Thoracic aorta (tissue), 2 donors: ENCODE results near the gene C1QL2. TPM values are rescaled to one million over a fixed set of nuclear protein-coding genes. Genes with fewer than 3 reads are reported as not detected.

Experiments
- ATAC-seq: fragments of 150-250 bp; one replicate; pipeline ENCODE4 v1.8.0; 2017; ENCODE audit warnings: low read depth; ENCODE audit not compliant: insufficient number of reproducible peaks, low FRiP score
- DNase-seq: peaks from one replicate; pipeline ENCODE4 v3.0.0-alpha.2; 2020; ENCODE audit warnings: low spot score
- H3K27ac ChIP-seq, 2 donors: fragments of 200-600 bp; sonication (generic); 1 replicate in 1 of 2; 2 replicates in 1 of 2; pipeline ENCODE4 v1.5.1; 2016; ENCODE audit warnings: mild to moderate bottlenecking in 2 of 2, moderate library complexity in 2 of 2
- H3K27me3 ChIP-seq: fragments of 200-600 bp; sonication (generic); replicated peaks from 2 replicates; pipeline ENCODE4 v1.6.0; 2016; ENCODE audit warnings: mild to moderate bottlenecking; ENCODE audit not compliant: insufficient read depth
- H3K36me3 ChIP-seq: fragments of 200-600 bp; sonication (generic); one replicate; pipeline ENCODE4 v1.5.1; 2016
- H3K4me1 ChIP-seq, 2 donors: fragments of 200-600 bp; sonication (generic); 1 replicate in 1 of 2; 2 replicates in 1 of 2; pipeline versions ENCODE4 v1.5.1 to v1.6.0; 2016; ENCODE audit warnings: low read depth in 2 of 2, mild to moderate bottlenecking in 1 of 2; ENCODE audit not compliant: control insufficient read depth in 1 of 2
- H3K4me3 ChIP-seq: fragments of 200-600 bp; sonication (generic); 2 replicates; pipeline ENCODE4 v1.5.1; 2016; ENCODE audit warnings: mild to moderate bottlenecking
- H3K9me3 ChIP-seq: fragments of 200-600 bp; sonication (generic); 2 replicates; pipeline ENCODE4 v1.5.1; 2016
- total RNA-seq, 2 donors: library from RNA; depleted of rRNA; stranded (reverse); fragments of >200 nt; gene quantifications; one replicate each; pipeline versions ENCODE4 v1.1.0 to v1.2.3, GENCODE V29; 2016
- TF ChIP-seq, protein P1 (sequence below): fragments of 200-600 bp; sonication (generic); IDR thresholded peaks from one replicate; pipeline ENCODE4 v1.5.1; 2019; ENCODE audit warnings: antibody characterized with exemption

C1QL2 gene
- total RNA-seq, 2 donors from 2014 or later, result not detected

DNA sequence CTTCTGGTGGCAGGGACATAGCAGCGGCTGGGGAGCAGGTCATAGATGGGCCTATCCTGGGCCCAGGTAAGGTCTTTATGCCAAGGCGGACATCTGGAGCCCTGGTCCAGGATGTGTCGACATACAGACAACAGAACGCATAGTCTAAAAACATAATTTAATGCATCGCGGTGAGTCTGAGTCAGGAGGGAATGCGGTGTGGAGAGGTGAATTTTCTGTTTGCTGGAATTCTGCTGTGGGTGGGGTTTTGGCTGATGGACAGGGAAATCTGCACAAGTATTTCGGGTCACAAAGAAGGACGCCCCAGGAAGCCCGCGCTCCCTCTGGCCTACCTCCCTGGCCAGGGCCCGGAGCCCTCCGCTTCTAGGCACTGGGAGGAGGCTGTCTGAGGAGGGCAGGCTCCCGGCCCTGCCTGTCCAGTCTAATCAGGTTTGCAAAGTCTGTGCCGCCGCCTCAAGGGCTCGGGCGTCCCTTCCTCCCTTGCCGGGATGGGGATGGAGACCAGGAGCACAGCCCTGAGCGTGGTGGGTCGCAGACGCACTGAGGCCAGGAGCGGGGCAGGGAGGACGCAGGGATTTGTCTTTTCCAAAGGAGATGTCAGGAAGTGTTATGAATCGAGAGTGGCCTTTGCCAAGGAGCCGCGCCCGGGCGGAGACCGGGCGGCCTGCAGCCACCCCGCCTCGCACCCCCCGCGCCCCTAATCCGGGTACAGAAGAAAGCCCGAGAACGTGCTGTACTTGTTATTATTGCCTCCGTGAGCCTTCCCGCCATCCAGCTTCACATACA lies 2.3 kb downstream of the C1QL2 start:
- DNase-seq, result no peak
- Histone ChIP-seq H3K36me3 (no peaks in the 10 kb centered on the region), H3K9me3 (no peaks in the 10 kb centered on the region), H3K4me3 (peak overlapping the region; percentile 7), H3K4me1 (peaks cover 0 to 10% of the 10 kb centered on the region in 2 donors), H3K27me3 (peaks cover 3% of the 10 kb centered on the region), H3K27ac (no peak overlapping the region)
- no peak for ATAC-seq
- TF ChIP-seq, protein P1, sequence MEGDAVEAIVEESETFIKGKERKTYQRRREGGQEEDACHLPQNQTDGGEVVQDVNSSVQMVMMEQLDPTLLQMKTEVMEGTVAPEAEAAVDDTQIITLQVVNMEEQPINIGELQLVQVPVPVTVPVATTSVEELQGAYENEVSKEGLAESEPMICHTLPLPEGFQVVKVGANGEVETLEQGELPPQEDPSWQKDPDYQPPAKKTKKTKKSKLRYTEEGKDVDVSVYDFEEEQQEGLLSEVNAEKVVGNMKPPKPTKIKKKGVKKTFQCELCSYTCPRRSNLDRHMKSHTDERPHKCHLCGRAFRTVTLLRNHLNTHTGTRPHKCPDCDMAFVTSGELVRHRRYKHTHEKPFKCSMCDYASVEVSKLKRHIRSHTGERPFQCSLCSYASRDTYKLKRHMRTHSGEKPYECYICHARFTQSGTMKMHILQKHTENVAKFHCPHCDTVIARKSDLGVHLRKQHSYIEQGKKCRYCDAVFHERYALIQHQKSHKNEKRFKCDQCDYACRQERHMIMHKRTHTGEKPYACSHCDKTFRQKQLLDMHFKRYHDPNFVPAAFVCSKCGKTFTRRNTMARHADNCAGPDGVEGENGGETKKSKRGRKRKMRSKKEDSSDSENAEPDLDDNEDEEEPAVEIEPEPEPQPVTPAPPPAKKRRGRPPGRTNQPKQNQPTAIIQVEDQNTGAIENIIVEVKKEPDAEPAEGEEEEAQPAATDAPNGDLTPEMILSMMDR, result no peak

DNA sequence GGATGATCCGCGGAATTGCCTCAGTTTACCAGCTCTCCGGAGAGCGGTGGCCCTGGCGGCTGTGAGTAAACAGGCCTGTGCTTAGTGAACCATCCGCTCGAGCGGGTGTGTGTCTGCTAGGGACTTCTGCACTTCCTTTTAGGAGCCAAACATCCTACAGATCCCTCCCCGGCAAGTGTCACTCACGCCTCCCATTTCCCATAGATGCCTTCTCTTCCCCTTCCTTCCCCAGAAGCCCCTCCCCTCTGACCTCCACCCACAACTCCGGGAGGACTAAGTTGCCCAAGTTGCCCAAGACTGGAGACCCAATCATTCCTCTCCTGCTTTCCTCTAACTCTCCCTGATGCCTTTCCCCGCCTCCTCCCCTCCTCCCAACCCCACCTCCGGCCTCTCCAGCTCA lies 2.9 kb downstream of the C1QL2 start:
- Histone ChIP-seq H3K27me3 (peaks cover 3% of the 10 kb centered on the region), H3K27ac (no peak overlapping the region), H3K36me3 (no peaks in the 10 kb centered on the region), H3K4me1 (peaks cover 0 to 10% of the 10 kb centered on the region in 2 donors), H3K9me3 (no peaks in the 10 kb centered on the region), H3K4me3 (no peak overlapping the region)
- TF ChIP-seq, protein P1, result no peak
- ATAC-seq (no peak), DNase-seq (no peak)

DNA sequence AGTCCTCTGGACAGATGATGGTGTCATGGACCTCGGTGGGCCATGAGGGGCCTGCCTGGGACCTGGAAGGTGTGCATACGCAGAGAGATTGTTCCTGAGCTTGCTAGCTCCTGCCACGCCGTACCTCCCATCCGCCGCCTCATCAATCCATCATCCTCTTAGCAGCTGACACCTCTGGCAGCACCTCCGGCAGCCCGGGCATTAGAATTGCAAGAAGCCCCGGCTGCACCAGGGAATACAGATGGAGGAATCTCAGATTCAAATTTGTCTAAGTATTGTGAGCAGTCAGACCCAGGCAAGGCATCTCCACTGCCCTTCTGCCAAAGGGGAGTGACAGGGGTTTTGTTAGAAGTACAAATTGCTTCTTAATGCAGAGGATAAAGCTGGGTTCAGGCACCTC lies 4.5 kb downstream of the C1QL2 start:
- ATAC-seq (no peak), DNase-seq (no peak)
- Histone ChIP-seq H3K36me3 (no peaks in the 10 kb centered on the region), H3K9me3 (no peaks in the 10 kb centered on the region), H3K27me3 (peaks cover 3% of the 10 kb centered on the region), H3K27ac (no peak overlapping the region), H3K4me3 (no peak overlapping the region), H3K4me1 (peaks cover 0 to 10% of the 10 kb centered on the region in 2 donors)
- TF ChIP-seq, protein P1, result no peak

DNA sequence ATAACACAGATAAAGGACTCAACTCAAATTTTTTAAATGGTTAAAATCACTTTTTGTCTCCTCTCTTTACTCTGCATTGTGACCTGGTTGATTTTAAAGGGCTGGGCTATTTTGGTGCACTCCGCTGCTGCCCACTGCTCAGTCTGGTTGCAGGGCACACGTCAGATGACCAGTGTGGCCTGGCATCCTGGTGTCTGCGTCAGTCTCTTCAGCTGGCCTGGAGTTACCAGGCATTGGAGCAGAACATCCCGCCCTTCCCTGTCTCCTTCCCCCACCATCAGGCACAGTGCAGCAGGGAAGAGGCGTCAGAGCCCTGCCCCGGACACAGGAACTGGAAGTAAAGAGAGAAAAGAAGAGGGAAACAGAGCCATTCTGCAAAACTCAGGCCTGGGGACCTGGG lies 8.9 kb downstream of the C1QL2 start:
- no peak overlapping the region for H3K4me3 ChIP-seq
- DNase-seq, result no peak
- no peaks in the 10 kb centered on the region for H3K27me3 ChIP-seq

More for the DNA sequence above, 8.9 kb downstream of the C1QL2 start:
- H3K27ac ChIP-seq, result no peak overlapping the region
- H3K36me3 ChIP-seq, result no peaks in the 10 kb centered on the region
- no peak for ATAC-seq
- TF ChIP-seq, protein P1, result no peak
- H3K4me1 ChIP-seq, result no peaks in the 10 kb centered on the region
- H3K9me3 ChIP-seq, result no peaks in the 10 kb centered on the region
